OCI-LY7 (cell line): ENCODE measurements around the gene EMP1.

Experiments used
- EZH2phosphoT487 ChIP-seq: fragments of 200-600 bp; sonication (generic); IDR thresholded peaks from 2 replicates; pipeline ENCODE4 v1.6.1; 2018; ENCODE audit warnings: low read depth, borderline replicate concordance, mild to moderate bottlenecking, mixed run types, antibody characterized with exemption, low read length, moderate library complexity, mixed read lengths
- TF ChIP-seq, protein P1 (sequence below): fragments of 200-600 bp; sonication (generic); conservative IDR thresholded peaks from 2 replicates; pipeline ENCODE4 v1.5.1; 2014; ENCODE audit warnings: mild to moderate bottlenecking, antibody characterized with exemption, low read length, moderate library complexity, mixed read lengths

DNA sequence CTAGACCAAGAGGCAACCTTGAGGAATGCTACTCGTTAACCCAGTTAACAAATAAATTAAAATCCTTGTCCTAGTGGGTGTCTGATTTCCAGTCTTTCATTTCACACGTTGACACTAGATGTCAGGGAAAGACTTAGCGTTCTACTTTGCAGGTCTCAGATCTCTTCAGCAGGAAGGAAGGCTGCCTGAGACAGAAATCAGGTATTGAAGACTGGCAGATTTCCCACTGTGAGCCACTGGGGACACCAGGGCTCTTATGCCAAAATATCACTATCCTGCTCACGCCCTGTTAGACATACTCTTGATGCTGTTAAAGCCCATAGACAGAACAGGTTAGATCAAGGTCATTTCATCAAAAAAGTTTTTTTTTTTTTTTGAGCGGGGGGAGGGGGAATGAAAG is 33.0 kb downstream of the EMP1 start:
- TF ChIP-seq, protein P1, sequence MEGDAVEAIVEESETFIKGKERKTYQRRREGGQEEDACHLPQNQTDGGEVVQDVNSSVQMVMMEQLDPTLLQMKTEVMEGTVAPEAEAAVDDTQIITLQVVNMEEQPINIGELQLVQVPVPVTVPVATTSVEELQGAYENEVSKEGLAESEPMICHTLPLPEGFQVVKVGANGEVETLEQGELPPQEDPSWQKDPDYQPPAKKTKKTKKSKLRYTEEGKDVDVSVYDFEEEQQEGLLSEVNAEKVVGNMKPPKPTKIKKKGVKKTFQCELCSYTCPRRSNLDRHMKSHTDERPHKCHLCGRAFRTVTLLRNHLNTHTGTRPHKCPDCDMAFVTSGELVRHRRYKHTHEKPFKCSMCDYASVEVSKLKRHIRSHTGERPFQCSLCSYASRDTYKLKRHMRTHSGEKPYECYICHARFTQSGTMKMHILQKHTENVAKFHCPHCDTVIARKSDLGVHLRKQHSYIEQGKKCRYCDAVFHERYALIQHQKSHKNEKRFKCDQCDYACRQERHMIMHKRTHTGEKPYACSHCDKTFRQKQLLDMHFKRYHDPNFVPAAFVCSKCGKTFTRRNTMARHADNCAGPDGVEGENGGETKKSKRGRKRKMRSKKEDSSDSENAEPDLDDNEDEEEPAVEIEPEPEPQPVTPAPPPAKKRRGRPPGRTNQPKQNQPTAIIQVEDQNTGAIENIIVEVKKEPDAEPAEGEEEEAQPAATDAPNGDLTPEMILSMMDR = no peak
- TF ChIP-seq EZH2phosphoT487 = no peak
